ENCODE measurements around the gene MESP2. TPM values are rescaled to one million over a fixed set of nuclear protein-coding genes. Genes with fewer than 3 reads are reported as not detected.
A peak's percentile ranks its signal among the peaks of the same experiment; 100 is the strongest.

Gene MESP2
- total RNA-seq, 1 experiment from 2014 or later: not detected

DNA sequence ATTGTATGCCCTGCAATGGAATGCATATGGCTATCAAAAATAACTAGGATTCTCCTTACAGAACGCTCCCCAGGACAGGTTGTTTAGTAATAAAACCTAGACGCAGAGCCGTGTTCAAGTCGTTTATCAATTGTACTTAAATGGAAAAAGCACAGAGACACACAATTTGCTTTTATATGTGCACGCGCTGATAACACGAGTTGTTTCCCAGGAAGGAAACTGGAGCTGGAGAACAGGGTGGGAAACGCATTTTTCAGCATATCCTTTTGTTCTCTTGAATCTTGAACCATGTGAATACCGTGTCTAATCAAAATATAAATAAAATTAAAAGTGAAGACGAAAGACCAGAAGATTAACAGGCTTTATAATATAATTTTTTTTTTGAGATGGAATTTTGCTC lies 42.2 kb downstream of the MESP2 start:
- Mint-ChIP-seq H3K4me3 (ENCODE audit: low read depth, unreplicated experiment) (no peak overlapping the region), H3K4me1 (ENCODE audit: low read depth, unreplicated experiment) (peaks cover 23% of the 10 kb centered on the region), H3K36me3 (ENCODE audit: insufficient read depth, unreplicated experiment) (peaks cover 12% of the 10 kb centered on the region), H3K27ac (ENCODE audit: unreplicated experiment) (no peak overlapping the region), H3K27me3 (ENCODE audit: unreplicated experiment) (peaks cover 25% of the 10 kb centered on the region), H3K9me3 (ENCODE audit: low read depth, unreplicated experiment) (peaks cover 3% of the 10 kb centered on the region)
- TF ChIP-seq, protein P1, sequence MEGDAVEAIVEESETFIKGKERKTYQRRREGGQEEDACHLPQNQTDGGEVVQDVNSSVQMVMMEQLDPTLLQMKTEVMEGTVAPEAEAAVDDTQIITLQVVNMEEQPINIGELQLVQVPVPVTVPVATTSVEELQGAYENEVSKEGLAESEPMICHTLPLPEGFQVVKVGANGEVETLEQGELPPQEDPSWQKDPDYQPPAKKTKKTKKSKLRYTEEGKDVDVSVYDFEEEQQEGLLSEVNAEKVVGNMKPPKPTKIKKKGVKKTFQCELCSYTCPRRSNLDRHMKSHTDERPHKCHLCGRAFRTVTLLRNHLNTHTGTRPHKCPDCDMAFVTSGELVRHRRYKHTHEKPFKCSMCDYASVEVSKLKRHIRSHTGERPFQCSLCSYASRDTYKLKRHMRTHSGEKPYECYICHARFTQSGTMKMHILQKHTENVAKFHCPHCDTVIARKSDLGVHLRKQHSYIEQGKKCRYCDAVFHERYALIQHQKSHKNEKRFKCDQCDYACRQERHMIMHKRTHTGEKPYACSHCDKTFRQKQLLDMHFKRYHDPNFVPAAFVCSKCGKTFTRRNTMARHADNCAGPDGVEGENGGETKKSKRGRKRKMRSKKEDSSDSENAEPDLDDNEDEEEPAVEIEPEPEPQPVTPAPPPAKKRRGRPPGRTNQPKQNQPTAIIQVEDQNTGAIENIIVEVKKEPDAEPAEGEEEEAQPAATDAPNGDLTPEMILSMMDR (IDR thresholded peaks at IDR 0.05; ENCODE audit: unreplicated experiment): no peak
- CTCF ChIA-PET: interaction anchor here (0.5 to 0.7 kb wide), 4 partner anchors 37 to 530 kb away, joined by 3 to 7 read pairs (median 4); no protein-coding TSS in a partner anchor
- no peak for DNase-seq
- intact Hi-C loops (cut with micrococcal nuclease; ENCODE audit: unreplicated experiment): no loop called here
- no TSS peak for BruUV-seq (replicated peaks)

DNA sequence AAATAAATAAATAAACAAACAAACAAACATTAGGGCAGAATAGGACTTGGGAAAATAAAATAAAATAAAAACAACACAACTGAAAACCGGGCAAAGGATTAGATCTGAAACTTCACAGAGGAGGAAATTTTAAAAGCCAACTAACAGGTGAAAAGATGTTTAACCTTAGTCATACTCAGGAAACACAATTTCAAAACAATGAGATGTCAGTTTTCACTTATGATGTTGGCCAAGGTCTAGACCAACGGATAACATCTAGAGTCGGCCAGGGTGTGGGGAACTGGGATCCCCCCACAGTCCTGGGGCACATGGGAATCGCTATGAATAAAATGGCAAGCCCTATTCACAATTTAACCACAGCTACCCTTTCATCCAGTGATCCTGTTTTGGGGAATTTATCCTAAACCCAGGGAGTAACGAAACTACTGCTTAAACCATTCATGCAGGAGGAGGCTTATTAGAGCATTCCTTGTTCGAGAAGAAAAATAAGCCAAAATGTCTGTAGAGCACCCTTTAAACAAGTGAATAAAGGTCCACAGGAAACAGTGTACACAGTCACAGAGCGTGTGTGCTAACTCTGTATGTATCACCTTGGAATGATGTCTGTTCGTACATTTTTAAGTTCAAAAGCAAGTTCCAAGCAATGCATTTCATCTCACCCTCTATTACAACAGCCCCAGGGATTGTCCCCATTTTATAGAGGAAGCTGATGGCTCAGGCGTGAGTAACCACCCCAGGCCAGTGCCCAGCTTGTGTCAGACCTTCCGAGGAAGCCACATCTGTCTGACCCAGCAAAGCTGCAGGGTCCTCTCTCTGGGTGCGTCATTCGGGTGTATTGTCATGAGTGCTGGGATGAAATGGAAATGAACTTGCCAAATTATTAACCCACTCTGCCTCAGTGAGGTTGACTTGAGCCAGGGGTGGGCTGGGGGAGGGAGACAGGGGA lies 44.8 kb downstream of the MESP2 start:
- Mint-ChIP-seq H3K27me3 (ENCODE audit: unreplicated experiment) (peaks cover 11% of the 10 kb centered on the region), H3K4me3 (ENCODE audit: low read depth, unreplicated experiment) (no peak overlapping the region), H3K4me1 (ENCODE audit: low read depth, unreplicated experiment) (peaks cover 34% of the 10 kb centered on the region), H3K9me3 (ENCODE audit: low read depth, unreplicated experiment) (peaks cover 3% of the 10 kb centered on the region), H3K36me3 (ENCODE audit: insufficient read depth, unreplicated experiment) (peaks cover 5% of the 10 kb centered on the region), H3K27ac (ENCODE audit: unreplicated experiment) (no peak overlapping the region)
- CTCF ChIA-PET: no interaction called here
- intact Hi-C loops (cut with micrococcal nuclease; ENCODE audit: unreplicated experiment): no loop called here
- BruUV-seq (replicated peaks): no TSS peak
- no peak for DNase-seq
- TF ChIP-seq, protein P1 (IDR thresholded peaks at IDR 0.05; ENCODE audit: unreplicated experiment): no peak

DNA sequence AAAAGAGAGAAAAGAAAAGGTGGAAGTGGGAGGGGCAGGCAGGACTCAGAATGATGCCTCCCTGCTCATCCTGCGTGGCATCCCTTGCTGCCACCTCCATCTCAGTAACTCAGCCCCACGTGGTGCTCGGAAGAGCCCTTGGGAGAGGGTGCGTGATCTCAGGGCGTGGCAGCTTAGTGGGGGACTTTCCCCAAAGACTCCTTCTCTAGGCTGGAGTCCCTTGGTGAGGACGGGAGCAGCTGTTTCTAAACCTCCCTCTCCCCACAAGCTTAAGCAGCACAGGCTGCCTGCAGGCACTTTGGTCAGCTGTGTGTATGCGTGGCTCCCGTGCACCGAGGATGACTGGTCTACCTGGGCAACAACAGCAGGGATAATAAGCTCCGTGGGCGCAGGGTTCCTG lies 45.9 kb downstream of the MESP2 start:
- H3K4me3 Mint-ChIP-seq (ENCODE audit: low read depth, unreplicated experiment): no peak overlapping the region
- CTCF ChIA-PET: interaction anchor here (1.1 to 1.2 kb wide), 2 partner anchors 54 to 61 kb away, joined by 3 to 4 read pairs; no protein-coding TSS in a partner anchor
- no peak for DNase-seq
- H3K27ac Mint-ChIP-seq (ENCODE audit: unreplicated experiment): peak overlapping the region; percentile 21
- peaks cover 34% of the 10 kb centered on the region for H3K4me1 Mint-ChIP-seq (ENCODE audit: low read depth, unreplicated experiment)
- peaks cover under 1% of the 10 kb centered on the region for H3K27me3 Mint-ChIP-seq (ENCODE audit: unreplicated experiment)
- BruUV-seq (replicated peaks): no TSS peak
- TF ChIP-seq, protein P1 (IDR thresholded peaks at IDR 0.05; ENCODE audit: unreplicated experiment): no peak
- no peaks in the 10 kb centered on the region for H3K9me3 Mint-ChIP-seq (ENCODE audit: low read depth, unreplicated experiment)
- H3K36me3 Mint-ChIP-seq (ENCODE audit: insufficient read depth, unreplicated experiment): peaks cover 5% of the 10 kb centered on the region
- intact Hi-C loops (cut with micrococcal nuclease; ENCODE audit: unreplicated experiment): no loop called here

DNA sequence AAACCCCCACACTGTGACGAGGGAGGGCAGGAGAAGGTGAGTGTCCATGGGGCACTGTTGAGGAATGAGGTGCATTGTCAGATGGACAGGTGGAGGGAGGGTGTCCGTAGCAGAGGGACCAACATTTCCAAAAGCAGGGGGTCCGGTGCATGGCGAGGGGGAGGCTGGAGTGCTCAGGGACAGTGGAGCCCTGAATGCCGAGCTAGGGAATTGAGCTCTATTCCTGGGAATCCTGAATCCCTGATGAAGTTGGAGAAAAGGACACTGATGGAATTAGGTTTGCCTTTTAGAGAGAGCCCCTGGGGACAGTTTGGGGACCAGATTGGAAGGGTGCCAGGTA lies 46.4 kb downstream of the MESP2 start:
- Mint-ChIP-seq H3K27ac (ENCODE audit: unreplicated experiment) (peak overlapping the region; percentile 21), H3K36me3 (ENCODE audit: insufficient read depth, unreplicated experiment) (peaks cover 5% of the 10 kb centered on the region), H3K4me3 (ENCODE audit: low read depth, unreplicated experiment) (no peak overlapping the region), H3K9me3 (ENCODE audit: low read depth, unreplicated experiment) (no peaks in the 10 kb centered on the region), H3K4me1 (ENCODE audit: low read depth, unreplicated experiment) (peaks cover 34% of the 10 kb centered on the region), H3K27me3 (ENCODE audit: unreplicated experiment) (no peaks in the 10 kb centered on the region)
- TF ChIP-seq, protein P1 (IDR thresholded peaks at IDR 0.05; ENCODE audit: unreplicated experiment): no peak
- CTCF ChIA-PET: interaction anchor here (1.0 to 1.2 kb wide), 3 partner anchors 9 to 61 kb away, joined by 3 to 4 read pairs (median 4); no protein-coding TSS in a partner anchor
- intact Hi-C loops (cut with micrococcal nuclease; ENCODE audit: unreplicated experiment): no loop called here
- no peak for DNase-seq
- BruUV-seq (replicated peaks): no TSS peak

All from Calu3 (cell line).